ENCODE measurements around the gene THAP10.
A peak's percentile ranks its signal among the peaks of the same experiment; 100 is the strongest.
"Not testable (repeated sequence)": the region's sequence is repeated elsewhere in the genome, so short reads cannot be mapped to it uniquely, and the experiment has no call there.

The THAP10 gene

DNA sequence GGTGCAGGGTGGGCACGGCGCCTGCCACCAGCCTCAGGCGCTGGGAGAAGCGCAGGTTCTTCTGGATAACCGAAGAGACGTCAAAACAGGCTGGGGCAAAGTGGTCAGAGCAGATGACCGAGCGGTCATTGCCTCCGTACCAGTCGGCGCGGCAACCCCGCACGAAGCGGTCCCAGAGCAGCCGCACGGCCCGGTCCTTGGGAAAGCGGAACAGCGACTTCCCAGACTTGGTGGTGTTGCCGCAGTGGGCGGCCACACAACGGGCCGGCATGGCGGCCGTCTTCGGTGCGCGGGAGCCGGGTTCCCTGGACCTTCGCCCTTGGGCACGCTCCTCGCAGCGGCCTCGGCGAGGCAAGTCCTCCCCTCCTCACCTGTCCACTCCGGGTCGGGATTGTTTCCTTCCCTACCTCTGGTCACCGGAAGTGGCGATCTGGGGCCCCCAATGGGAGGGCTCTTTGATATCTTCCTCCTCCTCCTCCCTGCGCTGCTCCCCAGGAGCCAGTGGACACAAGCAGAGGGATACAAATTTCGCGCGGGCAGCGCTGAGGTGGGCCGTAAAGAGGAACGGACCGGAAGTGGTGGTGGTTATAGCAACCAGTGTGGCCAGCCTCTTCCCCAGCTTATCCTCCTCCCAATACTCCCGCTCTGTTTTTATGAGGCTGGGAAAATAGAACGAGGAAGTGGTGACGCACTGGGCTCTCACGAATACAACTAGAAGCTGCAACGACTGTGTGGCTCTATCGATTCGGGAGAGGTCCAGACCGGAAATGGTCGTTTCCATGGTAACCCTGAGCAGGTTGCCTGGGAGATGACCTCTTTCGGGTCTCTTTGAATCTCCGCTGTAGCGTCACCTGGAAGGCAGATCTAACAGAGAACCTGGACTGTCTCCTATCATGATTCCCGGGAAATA is at the start of gene THAP10, which contains the start of gene LRRC49:
Gene THAP10 (minus strand): TSS at position 432 of the 910 bp plus-strand sequence. CDS start 161 bp downstream, at position 271.
Gene LRRC49 (plus strand): TSS at position 825 of the 910 bp plus-strand sequence. CDS start 69 bp downstream, at position 894.
- peak; percentile 54 for DNase-seq (ENCODE audit: low spot score)

- DNase-seq (ENCODE audit: low spot score), result no peak
Observed at GRCh38 chr15:70936326-70936725, 44.1 kb upstream of the THAP10 start.

GRCh38 chr15:70935631-70936030 is 43.4 kb upstream of the THAP10 start:
- DNase-seq (ENCODE audit: low spot score), result no peak

GRCh38 chr15:70933411-70933810 is 41.2 kb upstream of the THAP10 start:
- DNase-seq (ENCODE audit: low spot score), result no peak

DNA sequence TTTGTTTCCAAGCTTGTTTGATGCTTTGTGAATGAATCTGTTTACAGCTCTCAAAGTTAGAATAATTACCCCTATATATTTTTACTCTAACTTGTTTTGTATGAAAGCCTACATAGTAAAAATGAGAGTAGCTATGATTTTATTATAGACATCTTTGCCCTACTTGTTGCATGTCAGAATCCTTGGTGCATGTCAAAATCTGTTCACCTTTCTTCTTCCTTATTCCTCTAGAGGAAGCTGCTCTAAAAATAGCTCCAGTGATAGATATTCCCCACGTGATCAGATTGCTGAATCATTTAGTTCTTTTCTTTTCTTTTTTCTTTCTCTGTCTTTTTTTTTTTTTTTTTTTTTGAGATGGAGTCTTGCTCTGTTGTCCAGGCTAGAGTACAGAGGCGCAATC is 40.2 kb upstream of the THAP10 start:
- no peak for DNase-seq (ENCODE audit: low spot score)

DNA sequence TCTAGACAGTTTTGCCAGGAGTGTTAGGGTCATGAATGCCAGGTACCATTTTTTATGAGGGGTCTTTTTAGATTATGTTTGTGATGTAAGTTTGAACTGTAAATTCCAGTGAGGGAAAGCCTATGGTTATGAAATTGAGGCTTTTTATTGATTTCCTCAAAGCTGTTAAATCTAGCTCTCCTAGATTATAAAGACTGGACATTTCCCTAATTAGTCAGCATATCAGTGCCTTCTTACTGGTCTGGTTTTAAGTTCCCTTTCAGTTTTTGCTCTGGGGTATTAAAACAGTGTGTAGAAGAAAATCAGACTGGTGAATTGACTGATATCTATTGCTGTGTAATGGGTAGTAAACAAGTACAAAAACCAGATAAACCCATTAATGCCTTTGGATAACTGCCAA is 39.6 kb upstream of the THAP10 start:
- DNase-seq (ENCODE audit: low spot score), result no peak

DNA sequence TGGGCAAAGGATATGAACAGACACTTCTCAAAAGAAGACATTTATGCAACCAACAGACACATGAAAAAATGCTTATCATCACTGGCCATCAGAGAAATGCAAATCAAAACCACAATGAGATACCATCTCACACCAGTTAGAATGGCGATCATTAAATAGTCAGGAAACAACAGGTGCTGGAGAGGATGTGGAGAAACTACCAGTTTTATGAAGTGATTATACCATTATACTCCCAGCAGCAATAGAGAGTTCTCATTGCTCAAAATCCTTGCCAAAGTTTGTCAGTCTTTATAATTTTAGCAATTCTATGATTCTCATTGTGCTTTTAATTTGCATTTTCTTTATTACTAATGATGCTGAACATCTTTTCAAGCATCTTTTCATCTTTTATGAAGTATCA is 34.7 kb upstream of the THAP10 start:
- DNase-seq (ENCODE audit: low spot score), result not testable (repeated sequence)

GRCh38 chr15:70923311-70924080 is 31.3 kb upstream of the THAP10 start:
- DNase-seq (ENCODE audit: low spot score), result no peak

- DNase-seq (ENCODE audit: low spot score), result no peak
Observed at GRCh38 chr15:70922119-70922518, 29.9 kb upstream of the THAP10 start.

- no peak for DNase-seq (ENCODE audit: low spot score)
Observed at GRCh38 chr15:70920981-70921696, 28.9 kb upstream of the THAP10 start.

- no peak for DNase-seq (ENCODE audit: low spot score)
Observed at GRCh38 chr15:70917955-70918354, 25.7 kb upstream of the THAP10 start.

GRCh38 chr15:70916531-70916930 is 24.3 kb upstream of the THAP10 start:
- no peak for DNase-seq (ENCODE audit: low spot score)

- DNase-seq (ENCODE audit: low spot score), result no peak
Observed at GRCh38 chr15:70912187-70912586, 20.0 kb upstream of the THAP10 start.

- DNase-seq (ENCODE audit: low spot score), result no peak
Observed at GRCh38 chr15:70910958-70911357, 18.7 kb upstream of the THAP10 start.

DNA sequence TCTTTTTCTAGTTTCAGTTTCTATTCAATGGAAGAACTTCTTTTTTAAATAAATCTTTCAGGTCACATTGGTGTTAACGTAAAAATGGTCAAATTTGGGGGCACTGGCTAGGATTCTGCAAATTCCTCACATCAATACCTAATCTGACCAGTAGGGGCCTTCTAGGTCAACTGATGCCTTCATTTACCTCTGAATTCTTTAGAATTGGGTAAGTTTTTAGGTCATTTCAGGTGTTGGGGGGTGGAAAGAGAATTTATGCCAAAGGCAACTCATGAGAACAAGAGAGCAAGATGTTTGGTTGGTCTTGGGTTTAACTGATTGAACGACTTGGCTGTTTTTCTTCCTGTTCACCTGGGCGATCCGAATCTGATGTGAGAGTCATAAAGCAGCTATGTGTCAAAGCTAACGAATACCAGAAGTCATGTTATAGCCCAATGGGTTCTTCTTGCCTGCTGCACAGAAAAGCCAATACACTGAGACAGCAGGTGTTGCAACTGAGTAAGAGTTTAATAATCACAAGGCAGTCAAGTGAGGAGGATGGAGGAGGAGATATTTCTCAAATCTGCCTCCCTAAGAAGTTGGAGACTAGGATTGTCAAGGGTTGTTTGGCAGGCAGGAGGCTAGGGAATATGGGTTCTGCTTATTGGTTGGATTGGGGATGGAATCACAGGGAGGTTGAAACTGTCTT is 15.7 kb upstream of the THAP10 start:
- DNase-seq (ENCODE audit: low spot score), result no peak

GRCh38 chr15:70906842-70907241 is 14.6 kb upstream of the THAP10 start:
- no peak for DNase-seq (ENCODE audit: low spot score)

DNA sequence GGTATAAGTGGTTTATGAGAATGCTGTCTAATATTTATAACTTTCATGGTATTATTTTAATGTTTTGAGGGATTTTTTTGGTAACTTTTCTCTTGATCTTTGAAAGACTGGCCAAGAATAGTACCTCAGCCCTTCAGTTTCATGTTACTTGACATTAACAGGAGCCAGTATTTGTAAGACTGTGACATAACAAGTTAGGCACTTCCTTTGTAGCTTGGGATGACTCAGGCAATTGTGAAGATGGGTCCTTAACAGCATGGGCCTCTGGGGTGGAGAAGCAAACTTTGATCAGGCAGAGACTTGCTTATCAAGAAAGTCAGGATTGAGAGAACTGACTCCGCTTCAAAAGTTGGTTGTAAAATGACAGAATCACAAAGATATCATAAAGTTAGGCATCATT is 9.9 kb upstream of the THAP10 start:
- no peak for DNase-seq (ENCODE audit: low spot score)

DNA sequence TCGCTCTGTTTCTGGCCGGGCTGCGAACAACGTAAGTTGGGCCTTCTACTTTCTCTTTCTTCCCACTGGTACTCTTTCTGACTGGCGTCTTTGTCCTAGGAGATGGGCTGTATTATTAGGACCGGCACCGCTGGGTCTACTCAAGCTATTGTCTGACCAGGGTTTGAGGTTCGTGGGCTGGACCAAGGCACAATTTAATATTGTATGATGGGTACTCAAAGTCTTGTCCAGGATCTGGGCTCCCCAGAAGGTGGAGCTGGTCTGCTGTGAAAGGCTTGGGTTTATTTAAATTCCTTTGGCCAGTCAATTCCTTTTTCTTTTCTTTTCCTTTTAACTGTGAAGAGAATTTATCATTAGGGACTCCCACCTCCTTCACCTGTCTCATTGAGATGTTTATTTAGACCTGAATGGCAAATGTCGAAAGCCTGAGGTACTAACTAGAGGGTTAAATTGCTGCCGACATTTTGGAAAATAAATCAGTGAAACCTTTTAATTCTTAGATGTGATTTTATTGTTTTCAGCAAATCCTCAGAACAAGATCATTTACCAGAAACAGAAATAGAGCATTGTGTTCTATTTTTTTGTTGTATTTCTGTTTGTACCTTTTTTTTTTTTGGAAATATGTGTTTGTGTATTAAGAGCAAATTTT is 803 bp upstream of the THAP10 start:
- DNase-seq (ENCODE audit: low spot score), result peak; percentile 7

GRCh38 chr15:70882361-70882760 is 9.9 kb downstream of the THAP10 start:
- no peak for DNase-seq (ENCODE audit: low spot score)

GRCh38 chr15:70880781-70881180 is 11.5 kb downstream of the THAP10 start:
- DNase-seq (ENCODE audit: low spot score), result no peak

DNA sequence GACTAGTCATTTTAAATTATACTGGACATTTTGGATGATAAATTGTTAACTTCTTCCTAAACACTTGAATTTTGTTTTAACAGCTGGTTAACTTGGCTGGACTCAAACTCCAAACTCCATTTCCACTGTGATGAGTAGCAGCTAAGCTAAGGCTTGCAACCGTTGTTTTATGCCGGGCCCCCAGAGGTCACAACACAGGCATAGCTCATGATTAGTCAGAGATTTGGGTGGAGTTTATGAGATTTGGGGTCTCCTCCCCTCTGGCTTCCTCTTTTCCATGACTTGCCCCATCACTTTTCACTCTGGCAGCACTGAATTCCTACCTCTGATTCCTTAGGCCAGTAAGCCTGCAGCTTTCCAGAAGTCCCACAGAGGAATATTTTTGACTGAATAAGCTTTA is 12.8 kb downstream of the THAP10 start:
- no peak for DNase-seq (ENCODE audit: low spot score)
